K562 (cell line): ENCODE measurements around the gene DYNC1H1. TPM values are rescaled to one million over a fixed set of nuclear protein-coding genes. Genes with fewer than 3 reads are reported as not detected.

Experiments used
- BHLHE40 ChIP-seq: IDR thresholded peaks from 2 replicates; pipeline ENCODE4 v1.6.1; 2011; ENCODE audit warnings: low read length, improper control_type of control experiment
- CBFA2T3 ChIP-seq: fragments of 450-650 bp; IDR thresholded peaks from 2 replicates; pipeline ENCODE4 v1.6.1; 2017
- CHAMP1 ChIP-seq: fragments of 450-650 bp; IDR thresholded peaks from 2 replicates; pipeline ENCODE4 v1.6.1; 2016; ENCODE audit warnings: mild to moderate bottlenecking
- DMBX1 ChIP-seq: fragments of 250-450 bp; sonication (Bioruptor Pico); IDR thresholded peaks from 2 replicates; pipeline ENCODE4 v1.8.0; 2022; ENCODE audit warnings: inconsistent platforms, mild to moderate bottlenecking, moderate library complexity, borderline replicate concordance
- EP400 ChIP-seq: fragments of 450-650 bp; IDR thresholded peaks from 2 replicates; pipeline ENCODE4 v1.6.1; 2017; ENCODE audit warnings: antibody characterized with exemption, mild to moderate bottlenecking, moderate library complexity
- ETV1 ChIP-seq: fragments of 450-650 bp; conservative IDR thresholded peaks from 2 replicates; pipeline ENCODE4 v1.6.1; 2016; ENCODE audit warnings: missing genetic modification characterization, control low read depth, low read depth, missing compliant biosample characterization
- FOXO4 ChIP-seq: fragments of 450-650 bp; formaldehyde crosslinking; IDR thresholded peaks from 2 replicates; pipeline ENCODE4 v1.4.0; 2020; ENCODE audit warnings: mild to moderate bottlenecking, moderate library complexity
- HLTF ChIP-seq: fragments of 450-650 bp; IDR thresholded peaks from 2 replicates; pipeline ENCODE4 v1.6.1; 2016
- KDM4B ChIP-seq, 2 experiments: fragments of 450-650 bp in 1 of 2; sonication (generic) in 1 of 2; IDR thresholded peaks; 2 replicates each; pipeline ENCODE4 v1.6.1; 2016 to 2017; ENCODE audit warnings: borderline replicate concordance in 2 of 2, antibody characterized with exemption in 1 of 2, low read depth in 1 of 2, mild to moderate bottlenecking in 1 of 2
- MBD2 ChIP-seq: sonication (generic); IDR thresholded peaks from 2 replicates; pipeline ENCODE4 v1.6.1; 2016; ENCODE audit warnings: low read depth, borderline replicate concordance
- MCM7 ChIP-seq, 2 experiments: fragments of 450-650 bp; IDR thresholded peaks; 2 replicates each; pipeline ENCODE4 v1.6.1; 2016 to 2018
- MYC ChIP-seq, 2 experiments: fragments of 250-450 bp in 1 of 2; sonication (Bioruptor Pico) in 1 of 2; IDR thresholded peaks; 2 replicates each; pipeline versions ENCODE4 v1.5.1 to v1.6.1; 2012 to 2021; ENCODE audit warnings: low read depth in 2 of 2, borderline replicate concordance in 1 of 2, improper control_type of control experiment in 1 of 2, low read length in 1 of 2, mild to moderate bottlenecking in 1 of 2, moderate library complexity in 1 of 2
- PCBP2 ChIP-seq: fragments of 200-400 bp; formaldehyde crosslinking; IDR thresholded peaks from 2 replicates; pipeline ENCODE4 v1.6.1; 2018; ENCODE audit warnings: low read length, low read depth, mild to moderate bottlenecking, moderate library complexity; ENCODE audit not compliant: poor library complexity, severe bottlenecking
- PYGO2 ChIP-seq: fragments of 450-650 bp; IDR thresholded peaks from 2 replicates; pipeline ENCODE4 v1.6.1; 2016; ENCODE audit warnings: mild to moderate bottlenecking, missing genetic modification characterization, moderate library complexity, missing compliant biosample characterization
- SRSF7 ChIP-seq: fragments of 200-400 bp; formaldehyde crosslinking; optimal IDR thresholded peaks from 2 replicates; pipeline ENCODE3; 2017; ENCODE audit warnings: mild to moderate bottlenecking, low read depth, low read length
- TBP ChIP-seq: optimal IDR thresholded peaks from 2 replicates; pipeline ENCODE3; 2011; ENCODE audit warnings: low read depth, low read length, improper control_type of control experiment
- USF1 ChIP-seq: sonication (generic); formaldehyde crosslinking; IDR thresholded peaks from 2 replicates; pipeline ENCODE4 v1.9.0; 2022; ENCODE audit warnings: mild to moderate bottlenecking, missing genetic modification reagents
- USF2 ChIP-seq: sonication (generic); formaldehyde crosslinking; IDR thresholded peaks from 2 replicates; pipeline ENCODE4 v1.5.0; 2020; ENCODE audit warnings: missing genetic modification reagents
- ZNF12 ChIP-seq: sonication (generic); formaldehyde crosslinking; IDR thresholded peaks from 2 replicates; pipeline ENCODE4 v1.4.0; 2020; ENCODE audit warnings: mild to moderate bottlenecking, missing genetic modification reagents
- ZNF384 ChIP-seq: IDR thresholded peaks from 2 replicates; pipeline ENCODE4 v1.6.1; 2012; ENCODE audit warnings: low read depth, low read length, improper control_type of control experiment
- ZNF79 ChIP-seq: fragments of 250-450 bp; sonication (Bioruptor Pico); IDR thresholded peaks from 2 replicates; pipeline ENCODE4 v1.4.0; 2020; ENCODE audit warnings: low read depth, mild to moderate bottlenecking, moderate library complexity
- polyA plus RNA-seq, 8 experiments: library from polyadenylated mRNA; depleted of rRNA in 4 of 8; stranded (reverse) in 5 of 8; unstranded in 3 of 8; fragments of >200 nt; fragmentation: Nextera tagmentation in 2 of 8; fragmentation: Illumina TruSeq in 1 of 8; extraction: Ambion mirVana in 2 of 8; extraction: Trizol in 1 of 8; gene quantifications; 2 replicates each; pipeline versions ENCODE4 v1.2.1 to v1.2.3, GENCODE V29; 2011 to 2014; ENCODE audit warnings: inconsistent platforms in 1 of 8, missing spikeins in 1 of 8
- total RNA-seq, 7 experiments: library from RNA; depleted of rRNA in 6 of 7; stranded (reverse); fragments of >200 nt in 6 of 7; fragmentation: Illumina TruSeq in 2 of 7; extraction: Trizol in 2 of 7; gene quantifications; 2 replicates each; pipeline versions ENCODE4 v1.2.1 to v1.2.3, GENCODE V29; 2011 to 2021; ENCODE audit warnings: low replicate concordance in 1 of 7

The DYNC1H1 gene
- total and polyA plus RNA-seq, 9 of the 15 experiments (the other 6 are each of a cell fraction or from before 2014, with no cell fraction given), result 31.9 to 335 (median 115) TPM

- TF ChIP-seq FOXO4 (CRISPR knock-in tag) (no peak), ETV1 (tag) (no peak), BHLHE40 (no peak), TBP (no peak), ZNF79 (no peak), EP400 (peak; percentile 41; the same call in 1 of the 2 replicates), SRSF7 (no peak), ZNF384 (0 out of 2 replicates have a peak, but pooled peaks have one; percentile 10), CBFA2T3 (peak; percentile 84), MBD2 (no peak), HLTF (no peak), CHAMP1 (no peak), KDM4B (IDR thresholded peaks at IDR 0.05; ENCODE audit: borderline replicate concordance in 2 of 2, low read depth in 1 of 2) (no peak), PYGO2 (tag) (0 out of 2 replicates have a peak, but pooled peaks have one; percentile 18), DMBX1 (CRISPR knock-in tag) (0 out of 2 replicates have a peak, but pooled peaks have one; percentile 16), ZNF12 (no peak), PCBP2 (no peak), MCM7 (IDR thresholded peaks at IDR 0.05) (no peak), MYC (IDR thresholded peaks at IDR 0.05; ENCODE audit: low read depth, low read length) (peak; percentile 76), MYC (CRISPR knock-in tag; IDR thresholded peaks at IDR 0.05; ENCODE audit: borderline replicate concordance, low read depth) (no peak), USF1 (CRISPR knock-in tag) (peak; percentile 86), USF2 (CRISPR knock-in tag) (peak; percentile 44; the same call in 1 of the 2 replicates)
Measured at GRCh38 chr14:101957406-101958234, 6.8 kb upstream of the DYNC1H1 start (continued).
